ENCODE results near the gene SCAMP5.

DNA sequence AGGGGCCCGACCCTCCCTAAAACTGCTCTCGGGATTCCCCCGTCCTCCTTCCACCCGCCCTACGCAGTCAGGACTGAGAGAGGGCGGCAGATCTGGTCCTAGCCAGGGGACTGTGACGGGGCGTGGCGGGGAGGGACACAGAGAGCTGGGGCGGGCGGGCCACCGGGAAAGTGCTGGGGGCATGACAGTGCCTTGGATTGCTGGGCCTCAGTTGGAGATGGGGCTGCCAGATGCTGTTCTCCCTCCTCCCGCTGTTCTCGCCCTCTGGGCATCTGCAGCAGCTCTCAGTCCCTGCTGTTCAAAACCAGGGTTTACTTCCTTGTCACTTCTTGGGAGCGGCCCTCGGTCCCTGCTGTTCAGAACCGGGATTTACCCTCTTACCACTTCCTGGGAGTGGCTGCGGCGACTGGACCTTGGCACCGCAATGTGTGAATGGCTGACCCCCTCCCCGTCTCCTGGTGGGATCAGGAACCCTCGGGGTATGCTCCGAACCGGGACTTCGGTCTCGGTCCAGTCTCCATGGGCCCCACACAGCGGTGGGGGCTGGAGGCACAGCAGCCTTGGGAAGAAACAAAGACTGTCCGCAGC lies 36.9 kb upstream of the SCAMP5 start:
- TF ChIP-seq, protein P1, sequence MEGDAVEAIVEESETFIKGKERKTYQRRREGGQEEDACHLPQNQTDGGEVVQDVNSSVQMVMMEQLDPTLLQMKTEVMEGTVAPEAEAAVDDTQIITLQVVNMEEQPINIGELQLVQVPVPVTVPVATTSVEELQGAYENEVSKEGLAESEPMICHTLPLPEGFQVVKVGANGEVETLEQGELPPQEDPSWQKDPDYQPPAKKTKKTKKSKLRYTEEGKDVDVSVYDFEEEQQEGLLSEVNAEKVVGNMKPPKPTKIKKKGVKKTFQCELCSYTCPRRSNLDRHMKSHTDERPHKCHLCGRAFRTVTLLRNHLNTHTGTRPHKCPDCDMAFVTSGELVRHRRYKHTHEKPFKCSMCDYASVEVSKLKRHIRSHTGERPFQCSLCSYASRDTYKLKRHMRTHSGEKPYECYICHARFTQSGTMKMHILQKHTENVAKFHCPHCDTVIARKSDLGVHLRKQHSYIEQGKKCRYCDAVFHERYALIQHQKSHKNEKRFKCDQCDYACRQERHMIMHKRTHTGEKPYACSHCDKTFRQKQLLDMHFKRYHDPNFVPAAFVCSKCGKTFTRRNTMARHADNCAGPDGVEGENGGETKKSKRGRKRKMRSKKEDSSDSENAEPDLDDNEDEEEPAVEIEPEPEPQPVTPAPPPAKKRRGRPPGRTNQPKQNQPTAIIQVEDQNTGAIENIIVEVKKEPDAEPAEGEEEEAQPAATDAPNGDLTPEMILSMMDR (conservative IDR thresholded peaks at IDR 0.05 in 1 of 2, IDR thresholded peaks at IDR 0.05 in 1 of 2; ENCODE audit: extremely low read depth in 1 of 2, insufficient read depth in 1 of 2, low read depth in 1 of 2, low read length in 2 of 2), result no peak
- no peak for TF ChIP-seq EZH2 (IDR thresholded peaks at IDR 0.05; ENCODE audit: borderline replicate concordance, low read length)
